ENCODE results near the gene ADAMTS17. TPM values are rescaled to one million over a fixed set of nuclear protein-coding genes. Genes with fewer than 3 reads are reported as not detected.

Gene ADAMTS17
- total RNA-seq, 1 donor from 2014 or later = 1.5 TPM

DNA sequence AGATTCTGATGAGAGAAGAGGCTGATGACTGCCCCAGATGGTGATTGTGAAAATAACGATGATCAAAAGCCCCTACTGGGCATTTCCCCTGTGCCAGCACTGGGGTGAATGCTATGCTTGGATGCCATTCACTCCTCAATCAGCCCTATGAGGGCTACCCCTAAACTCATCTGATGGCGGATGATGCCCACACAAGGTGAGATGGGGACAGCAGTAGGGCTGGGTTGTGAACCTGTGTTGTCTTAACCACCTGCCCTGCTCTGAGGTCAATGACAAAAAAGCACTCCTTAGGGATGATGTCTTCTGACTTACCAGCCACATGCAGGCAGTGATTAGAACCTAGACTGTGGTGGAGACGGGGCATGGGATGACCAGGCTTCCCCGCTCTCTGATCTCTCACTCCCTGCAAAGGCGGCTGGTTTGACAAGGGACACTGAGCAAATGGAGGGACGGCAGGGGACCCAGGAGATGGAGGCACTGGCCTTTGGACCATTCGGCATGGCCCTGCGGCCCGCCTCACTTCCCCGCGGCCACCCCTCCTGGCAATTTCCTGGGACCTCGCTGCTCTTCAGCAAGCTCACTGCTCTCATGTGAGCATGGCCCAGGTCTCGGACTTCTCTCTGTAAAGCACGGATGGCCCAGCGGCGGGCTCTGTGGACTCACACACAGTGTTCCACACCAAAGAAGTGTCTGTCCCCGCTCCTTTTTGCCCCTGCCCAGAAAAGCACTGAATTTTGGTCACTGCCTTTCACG, 357.1 kb downstream of the ADAMTS17 start:
- H3K27ac Mint-ChIP-seq (ENCODE audit: unreplicated experiment) = peak overlapping the region; percentile 83
- no peak for DNase-seq (ENCODE audit: extremely low spot score, unreplicated experiment)
- peaks cover 42% of the 10 kb centered on the region for H3K4me1 Mint-ChIP-seq (ENCODE audit: unreplicated experiment)
- H3K4me3 Mint-ChIP-seq (ENCODE audit: unreplicated experiment) = no peak overlapping the region
- TF ChIP-seq, protein P1, sequence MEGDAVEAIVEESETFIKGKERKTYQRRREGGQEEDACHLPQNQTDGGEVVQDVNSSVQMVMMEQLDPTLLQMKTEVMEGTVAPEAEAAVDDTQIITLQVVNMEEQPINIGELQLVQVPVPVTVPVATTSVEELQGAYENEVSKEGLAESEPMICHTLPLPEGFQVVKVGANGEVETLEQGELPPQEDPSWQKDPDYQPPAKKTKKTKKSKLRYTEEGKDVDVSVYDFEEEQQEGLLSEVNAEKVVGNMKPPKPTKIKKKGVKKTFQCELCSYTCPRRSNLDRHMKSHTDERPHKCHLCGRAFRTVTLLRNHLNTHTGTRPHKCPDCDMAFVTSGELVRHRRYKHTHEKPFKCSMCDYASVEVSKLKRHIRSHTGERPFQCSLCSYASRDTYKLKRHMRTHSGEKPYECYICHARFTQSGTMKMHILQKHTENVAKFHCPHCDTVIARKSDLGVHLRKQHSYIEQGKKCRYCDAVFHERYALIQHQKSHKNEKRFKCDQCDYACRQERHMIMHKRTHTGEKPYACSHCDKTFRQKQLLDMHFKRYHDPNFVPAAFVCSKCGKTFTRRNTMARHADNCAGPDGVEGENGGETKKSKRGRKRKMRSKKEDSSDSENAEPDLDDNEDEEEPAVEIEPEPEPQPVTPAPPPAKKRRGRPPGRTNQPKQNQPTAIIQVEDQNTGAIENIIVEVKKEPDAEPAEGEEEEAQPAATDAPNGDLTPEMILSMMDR (IDR thresholded peaks at IDR 0.05) = no peak
- H3K27me3 Mint-ChIP-seq (ENCODE audit: unreplicated experiment) = no peaks in the 10 kb centered on the region
- peaks cover 4% of the 10 kb centered on the region for H3K9me3 Mint-ChIP-seq (ENCODE audit: unreplicated experiment)
- H3K36me3 Mint-ChIP-seq (ENCODE audit: unreplicated experiment) = no peaks in the 10 kb centered on the region

DNA sequence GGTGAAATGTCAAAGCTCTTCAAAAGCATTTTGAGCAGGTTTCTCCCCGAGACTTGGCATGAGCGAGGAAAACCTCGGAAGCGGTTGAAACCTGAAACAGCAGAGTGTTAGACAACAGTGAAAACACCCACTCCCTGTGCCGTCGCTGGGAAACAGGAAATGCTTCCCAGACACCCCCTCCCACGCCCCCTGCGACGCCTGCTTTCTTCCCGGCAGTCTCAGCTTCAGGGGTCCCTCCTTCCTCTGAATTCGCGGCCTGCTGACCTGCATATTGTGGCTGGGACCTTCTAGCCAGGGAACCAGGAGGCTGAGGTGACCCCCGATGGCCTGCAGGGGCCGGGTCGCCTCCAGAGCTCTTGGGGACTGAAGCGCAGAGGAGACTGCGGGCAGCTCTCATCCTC, 357.9 kb downstream of the ADAMTS17 start:
- TF ChIP-seq, protein P1 (IDR thresholded peaks at IDR 0.05) = no peak
- no peak overlapping the region for H3K4me3 Mint-ChIP-seq (ENCODE audit: unreplicated experiment)
- H3K36me3 Mint-ChIP-seq (ENCODE audit: unreplicated experiment) = no peaks in the 10 kb centered on the region
- peak overlapping the region; percentile 83 for H3K27ac Mint-ChIP-seq (ENCODE audit: unreplicated experiment)
- no peaks in the 10 kb centered on the region for H3K27me3 Mint-ChIP-seq (ENCODE audit: unreplicated experiment)
- H3K4me1 Mint-ChIP-seq (ENCODE audit: unreplicated experiment) = peaks cover 42% of the 10 kb centered on the region
- H3K9me3 Mint-ChIP-seq (ENCODE audit: unreplicated experiment) = peaks cover 4% of the 10 kb centered on the region
- DNase-seq (ENCODE audit: extremely low spot score, unreplicated experiment) = no peak

DNA sequence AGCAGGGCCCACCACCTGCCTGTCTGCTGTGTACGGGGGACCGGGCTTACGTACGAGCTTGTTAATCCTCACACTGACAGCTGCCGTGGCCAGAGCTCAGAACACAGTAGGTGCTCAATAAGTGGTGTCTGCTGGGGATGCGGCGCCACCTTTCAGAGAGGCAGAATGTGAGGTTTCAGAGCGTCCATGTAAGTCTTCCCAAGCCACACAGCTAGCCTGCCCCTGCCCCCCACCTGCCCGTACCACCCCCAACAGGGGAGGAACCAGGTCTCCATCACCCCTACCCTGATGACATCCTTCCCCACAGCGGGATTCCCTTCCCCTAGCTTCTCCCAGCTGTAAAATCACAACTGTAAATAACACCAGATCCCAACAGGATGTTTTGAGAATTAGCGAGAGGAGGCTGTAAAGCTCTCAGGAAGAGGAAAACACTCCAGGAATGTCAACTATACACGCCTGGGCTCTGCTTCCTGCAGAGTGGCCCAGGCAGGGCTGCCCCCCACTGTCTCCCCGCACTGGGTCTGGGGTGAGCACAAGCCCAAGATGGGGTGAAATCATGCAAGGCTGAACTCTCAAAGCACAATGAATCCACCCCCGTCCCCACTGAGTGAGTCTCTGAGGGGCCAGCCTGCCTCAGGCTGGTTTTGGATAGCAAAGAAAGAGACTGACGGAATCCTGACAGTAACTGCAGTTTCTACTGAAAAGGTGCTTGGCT, 358.4 kb downstream of the ADAMTS17 start:
- no peak overlapping the region for H3K4me3 Mint-ChIP-seq (ENCODE audit: unreplicated experiment)

DNA sequence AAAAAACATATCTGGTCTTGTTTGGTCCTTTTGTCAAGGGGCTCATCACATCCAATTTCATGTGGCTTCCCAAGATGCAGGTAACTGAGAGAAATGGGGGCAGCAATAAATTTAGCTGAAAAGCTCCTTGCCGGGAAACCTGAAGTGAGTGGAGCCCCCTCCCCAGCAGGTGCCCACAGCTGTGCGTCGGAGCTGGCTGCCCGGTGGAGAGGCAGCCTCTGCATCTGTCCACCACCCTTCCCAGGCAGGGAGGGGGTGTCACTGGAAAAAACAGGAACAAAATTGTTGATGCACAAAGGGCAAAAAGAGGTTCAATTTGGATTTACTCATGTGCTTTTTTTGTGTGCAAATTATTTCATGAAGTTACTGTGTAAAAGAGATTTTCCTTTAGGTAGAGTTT, 359.1 kb downstream of the ADAMTS17 start:
- Mint-ChIP-seq H3K36me3 (ENCODE audit: unreplicated experiment) (no peaks in the 10 kb centered on the region), H3K4me1 (ENCODE audit: unreplicated experiment) (peaks cover 42% of the 10 kb centered on the region), H3K27me3 (ENCODE audit: unreplicated experiment) (no peaks in the 10 kb centered on the region), H3K4me3 (ENCODE audit: unreplicated experiment) (no peak overlapping the region), H3K27ac (ENCODE audit: unreplicated experiment) (peak overlapping the region; percentile 83), H3K9me3 (ENCODE audit: unreplicated experiment) (no peaks in the 10 kb centered on the region)
- TF ChIP-seq, protein P1 (IDR thresholded peaks at IDR 0.05) = no peak
- DNase-seq (ENCODE audit: extremely low spot score, unreplicated experiment) = no peak

More for the DNA sequence above, 358.4 kb downstream of the ADAMTS17 start:
- H3K27ac Mint-ChIP-seq (ENCODE audit: unreplicated experiment) = peak overlapping the region; percentile 83
- peaks cover 3% of the 10 kb centered on the region for H3K9me3 Mint-ChIP-seq (ENCODE audit: unreplicated experiment)
- peaks cover 42% of the 10 kb centered on the region for H3K4me1 Mint-ChIP-seq (ENCODE audit: unreplicated experiment)
- no peaks in the 10 kb centered on the region for H3K36me3 Mint-ChIP-seq (ENCODE audit: unreplicated experiment)
- TF ChIP-seq, protein P1 (IDR thresholded peaks at IDR 0.05) = no peak
- H3K27me3 Mint-ChIP-seq (ENCODE audit: unreplicated experiment) = no peaks in the 10 kb centered on the region
- no peak for DNase-seq (ENCODE audit: extremely low spot score, unreplicated experiment)

All from osteocyte (in vitro differentiated cells).